Measurements from ENCODE around the gene TLE1.
"Not testable (repeated sequence)": the region's sequence is repeated elsewhere in the genome, so short reads cannot be mapped to it uniquely, and the experiment has no call there.

The TLE1 gene

DNA sequence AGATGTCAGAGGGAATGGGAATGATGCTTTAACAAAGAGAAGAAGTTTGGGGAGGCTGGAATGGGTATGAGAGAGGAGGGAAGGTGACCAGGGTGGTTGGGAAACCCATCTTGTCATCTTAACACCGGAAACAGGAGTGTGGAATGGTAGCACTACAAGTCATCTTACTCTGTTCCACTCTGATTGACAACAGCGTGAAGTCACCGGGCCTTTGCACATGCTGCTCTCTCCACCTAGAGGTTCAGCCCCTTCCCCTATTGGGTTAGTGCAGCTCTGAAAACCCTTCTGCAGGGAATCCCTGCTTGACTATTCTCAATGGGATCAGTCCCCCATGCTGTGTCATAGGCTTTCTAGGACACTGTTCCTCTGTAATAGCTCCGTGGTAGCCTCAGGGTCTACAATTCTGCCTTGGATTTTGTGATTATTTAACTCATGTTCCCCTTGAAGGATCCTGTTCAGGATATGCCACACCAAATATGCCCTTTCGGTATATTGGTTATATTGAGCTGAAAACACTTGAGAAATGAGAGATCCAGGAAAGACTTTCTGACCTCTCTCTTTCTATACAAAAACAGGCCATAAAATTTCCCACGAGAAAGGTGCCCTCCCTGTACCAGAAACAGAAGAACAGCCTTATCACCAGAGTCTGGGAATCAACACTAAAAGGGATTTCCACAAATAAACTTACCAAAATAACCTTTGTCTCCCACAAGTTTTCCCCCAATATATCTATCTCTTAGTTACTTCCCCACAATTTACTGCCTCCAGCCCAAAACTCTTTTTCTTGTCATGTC is 86.3 kb downstream of the TLE1 start:
- DNase-seq (ENCODE audit: extremely low read depth in 1 of 2, low read depth in 1 of 2) = no peak

DNA sequence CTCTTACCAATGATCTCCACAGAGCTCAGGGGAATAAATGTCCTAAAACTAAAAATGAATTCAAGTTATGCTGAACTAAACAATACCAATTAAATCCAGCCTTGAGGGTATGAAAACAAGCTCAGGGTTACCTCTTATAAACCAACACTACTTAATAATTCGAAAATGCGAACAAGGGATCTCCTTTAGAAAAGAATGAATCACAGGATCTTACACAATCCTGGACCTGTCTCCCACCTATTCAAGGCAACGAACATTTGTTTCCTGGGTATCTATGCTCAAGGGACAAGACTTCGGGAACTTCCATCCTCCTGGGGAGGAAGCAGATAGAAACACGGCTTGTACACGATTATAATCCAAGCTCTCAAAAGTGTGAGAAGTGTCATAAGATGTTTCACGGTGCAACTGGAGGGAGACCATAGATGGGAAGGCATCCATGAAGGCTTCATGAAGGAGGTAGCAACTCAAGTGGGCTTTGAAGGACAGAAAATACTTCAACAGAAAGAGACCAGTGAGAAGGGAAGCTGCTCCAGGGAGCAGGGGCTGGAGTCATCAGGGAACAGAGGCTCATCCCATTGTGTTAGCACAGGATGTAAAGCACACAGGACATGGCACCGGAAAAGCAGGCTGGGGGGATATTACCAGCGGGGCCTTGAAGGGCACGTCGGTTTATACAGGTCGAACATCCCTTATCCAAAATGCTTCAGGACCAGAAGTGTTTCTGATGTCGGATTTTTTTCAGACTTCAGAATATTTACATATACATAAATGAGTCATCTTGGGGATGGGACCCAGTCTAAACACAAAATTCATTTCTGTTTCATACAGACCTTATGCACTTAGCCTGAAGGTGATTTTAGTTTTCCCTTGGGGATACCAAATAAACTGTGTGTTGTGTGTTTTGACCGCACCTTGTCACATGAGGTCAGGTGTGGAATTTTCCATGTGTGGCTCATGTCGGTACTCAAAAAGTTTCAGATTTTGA is 87.4 kb downstream of the TLE1 start:
- DNase-seq (ENCODE audit: extremely low read depth in 1 of 2, low read depth in 1 of 2) = no peak

DNA sequence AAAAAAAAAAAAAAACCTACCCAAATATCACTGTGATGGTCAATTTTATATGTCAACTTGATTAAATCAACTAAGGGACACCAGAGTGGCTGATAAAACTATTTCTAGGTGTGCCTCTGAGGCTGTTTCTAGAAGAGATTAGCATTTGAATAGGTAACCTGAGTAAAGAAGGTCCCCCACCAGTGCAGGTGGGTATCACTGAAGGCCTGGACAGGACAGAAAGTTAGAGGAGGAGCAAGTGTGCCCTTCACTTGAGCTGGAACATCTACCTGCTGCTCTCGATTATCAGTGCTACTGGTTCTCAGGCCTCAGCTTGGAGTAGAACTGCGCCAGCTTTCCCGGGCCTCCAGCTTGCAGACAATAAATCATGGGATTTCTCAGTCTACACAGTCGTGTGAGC is 88.7 kb downstream of the TLE1 start:
- DNase-seq (ENCODE audit: extremely low read depth in 1 of 2, low read depth in 1 of 2) = no peak

DNA sequence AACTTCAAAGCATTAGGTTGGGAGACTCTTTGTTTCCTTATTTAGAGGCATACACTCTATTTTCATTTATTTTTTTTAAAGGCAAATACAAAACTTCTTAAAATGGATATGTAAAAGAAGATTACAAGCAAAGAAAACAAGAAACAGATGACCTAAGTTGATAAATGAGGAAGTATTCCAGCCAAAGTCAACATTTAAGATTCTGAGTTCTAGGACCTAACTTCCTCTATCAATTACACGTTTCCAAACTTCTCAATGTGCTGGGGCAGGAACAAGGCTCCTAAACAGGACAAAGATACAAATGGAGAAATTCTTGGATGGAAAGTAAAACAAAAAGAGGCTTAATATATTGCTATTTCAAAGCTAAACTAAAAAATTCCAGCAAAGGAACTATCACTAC is 89.5 kb downstream of the TLE1 start:
- DNase-seq (ENCODE audit: extremely low read depth in 1 of 2, low read depth in 1 of 2) = no peak

DNA sequence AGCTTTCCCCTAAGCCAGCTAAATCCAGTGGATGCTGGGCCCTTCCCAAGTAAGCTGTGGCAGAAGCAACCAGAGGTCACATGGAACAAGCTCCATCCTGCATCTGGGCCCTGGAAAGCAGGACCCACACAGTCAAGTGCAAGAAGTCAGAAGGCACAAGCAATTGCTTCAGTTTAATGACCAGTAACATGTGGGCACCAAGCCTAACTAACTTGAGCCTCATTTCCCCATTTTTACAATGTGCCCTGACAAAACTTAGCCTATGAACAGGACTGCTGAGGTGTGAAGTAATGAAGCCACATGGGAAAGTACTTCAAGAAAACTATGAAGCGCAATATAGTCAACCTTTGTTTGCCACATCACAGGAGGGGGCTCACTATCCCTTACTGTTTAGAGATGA is 90.5 kb downstream of the TLE1 start:
- no peak for DNase-seq (ENCODE audit: extremely low read depth in 1 of 2, low read depth in 1 of 2)

DNA sequence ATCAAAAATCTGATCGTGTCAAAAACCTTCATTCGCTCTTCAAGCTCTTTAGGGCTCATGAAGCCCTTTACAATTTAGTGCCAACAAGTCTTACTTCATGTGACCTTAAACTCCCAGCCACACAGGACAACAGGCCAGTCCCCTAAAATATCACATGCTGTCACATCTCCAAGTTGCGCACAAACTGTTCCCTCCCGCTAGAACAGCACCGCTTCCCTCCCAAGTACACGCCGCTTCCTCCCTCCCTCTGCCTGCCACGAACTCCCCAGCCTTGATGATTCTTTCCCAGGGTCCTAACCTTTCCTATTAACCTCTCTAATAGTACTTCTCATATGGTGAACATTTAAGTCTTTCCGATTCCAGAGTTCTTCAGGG is 91.2 kb downstream of the TLE1 start:
- DNase-seq (ENCODE audit: extremely low read depth in 1 of 2, low read depth in 1 of 2) = no peak

DNA sequence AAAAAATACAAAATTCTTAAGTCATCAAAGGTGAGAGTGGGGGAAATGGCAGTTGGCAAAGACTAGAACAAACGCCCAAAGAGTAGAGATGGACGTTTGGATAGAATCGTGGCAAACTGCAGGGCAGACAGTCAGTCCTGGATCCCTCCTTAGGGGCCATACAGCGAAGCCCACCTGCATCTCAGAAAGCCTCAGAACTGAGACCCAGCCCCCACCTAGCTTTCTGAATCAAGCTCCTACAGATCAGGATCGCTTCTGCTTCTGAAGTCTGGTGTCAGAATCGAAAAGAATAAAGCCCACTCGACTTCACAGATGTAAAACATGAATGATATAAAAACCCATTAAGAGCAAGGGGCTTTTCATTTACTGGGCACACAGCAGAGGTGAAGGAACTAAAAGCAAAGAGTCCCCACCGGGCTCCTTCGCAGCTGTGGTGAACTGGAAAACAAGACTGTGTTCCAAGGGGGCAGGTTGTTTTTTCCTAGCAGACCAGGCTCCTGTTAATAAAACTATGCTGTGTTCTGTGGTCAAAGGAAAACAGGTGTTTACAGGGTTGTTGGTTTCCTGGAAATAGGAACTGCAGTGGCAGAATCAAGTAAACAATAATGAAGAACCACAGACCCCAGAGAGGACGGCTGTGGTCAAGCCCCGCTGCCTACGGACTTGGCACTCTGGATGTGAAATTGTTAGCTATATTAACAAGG is 91.8 kb downstream of the TLE1 start:
- DNase-seq (ENCODE audit: extremely low read depth in 1 of 2, low read depth in 1 of 2) = no peak

DNA sequence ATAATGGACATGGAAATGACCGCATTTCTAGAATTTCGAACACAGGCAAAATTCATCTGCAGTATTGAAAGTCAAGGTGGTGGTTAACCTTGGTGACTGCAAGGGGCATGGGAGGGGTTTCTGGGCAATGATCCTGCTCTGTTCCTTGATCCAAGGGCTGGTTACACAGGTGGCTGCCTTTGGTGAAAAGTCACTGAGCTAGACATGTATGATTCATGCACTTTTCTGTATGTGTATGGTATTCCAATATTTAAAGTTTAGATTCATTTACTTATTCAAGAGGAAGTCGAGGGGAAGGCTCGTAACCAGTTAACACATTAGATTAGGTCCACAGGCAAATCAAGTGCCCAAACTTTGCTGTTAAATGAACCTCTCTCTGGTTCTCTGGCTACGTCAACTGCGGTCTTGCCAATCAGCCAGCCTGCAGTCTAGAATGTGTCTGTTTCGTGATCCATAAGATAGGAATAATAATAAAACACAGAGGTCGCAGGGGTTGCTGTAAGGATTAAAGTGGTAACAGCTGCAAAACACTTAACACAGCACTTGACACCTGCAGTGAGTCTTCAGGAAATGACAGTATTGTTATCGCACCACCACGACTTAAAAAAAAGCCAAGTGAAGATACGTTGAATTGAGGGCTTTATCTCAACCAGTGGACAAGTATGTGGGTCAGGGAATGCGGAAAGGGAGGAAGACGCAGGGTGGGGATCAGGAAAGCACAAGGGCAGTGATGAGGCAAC is 92.5 kb downstream of the TLE1 start:
- no peak for DNase-seq (ENCODE audit: extremely low read depth in 1 of 2, low read depth in 1 of 2)

DNA sequence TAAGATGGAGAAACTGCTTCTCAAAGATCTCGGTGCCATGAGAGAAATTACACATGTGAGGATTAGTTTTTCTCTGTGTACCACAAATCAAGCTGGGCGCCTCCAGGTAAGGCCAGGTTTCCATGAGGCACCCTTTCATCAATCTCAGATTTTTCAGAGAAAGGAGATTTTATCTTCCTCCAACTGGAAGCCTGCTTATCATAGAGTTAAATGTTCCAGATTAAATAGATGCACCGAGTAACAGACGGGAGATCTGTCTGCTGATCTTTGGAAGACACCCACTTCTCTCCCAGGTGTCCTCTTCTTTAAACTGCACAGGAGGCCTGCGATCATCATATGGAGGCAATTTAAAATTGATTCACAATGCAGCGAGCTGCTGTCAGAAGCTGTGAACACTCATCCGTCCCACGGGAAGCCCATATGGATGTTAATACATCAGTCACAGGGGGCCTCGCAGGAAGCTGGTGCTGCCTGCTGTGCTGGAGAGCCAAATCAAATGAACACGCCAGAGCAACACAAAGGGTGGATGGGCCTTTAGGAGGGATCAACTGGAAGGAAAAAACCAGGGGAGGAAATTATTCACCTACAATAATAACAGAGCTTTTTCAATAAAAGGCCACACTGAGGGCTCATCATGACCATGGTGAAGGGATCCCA is 93.3 kb downstream of the TLE1 start:
- DNase-seq (ENCODE audit: extremely low read depth in 1 of 2, low read depth in 1 of 2) = no peak

DNA sequence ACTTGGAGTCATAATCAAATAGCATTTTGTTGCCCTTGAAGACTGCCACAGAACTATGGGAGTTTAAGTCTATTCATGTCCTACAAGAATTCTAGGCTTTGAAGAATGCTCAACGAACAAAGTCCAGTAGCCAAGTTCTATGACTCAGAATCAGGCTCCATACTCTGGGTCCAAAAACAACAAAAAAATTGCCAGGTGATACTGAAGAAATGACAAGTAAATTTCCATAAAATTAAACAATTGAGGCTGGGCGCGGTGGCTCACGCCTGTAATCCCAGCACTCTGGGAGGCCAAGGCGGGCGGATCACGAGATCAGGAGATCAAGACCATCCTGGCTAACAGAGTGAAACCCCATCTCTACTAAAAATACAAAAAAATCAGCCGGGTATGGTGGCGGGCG is 94.1 kb downstream of the TLE1 start:
- DNase-seq (ENCODE audit: extremely low read depth in 1 of 2, low read depth in 1 of 2) = not testable (repeated sequence)

DNA sequence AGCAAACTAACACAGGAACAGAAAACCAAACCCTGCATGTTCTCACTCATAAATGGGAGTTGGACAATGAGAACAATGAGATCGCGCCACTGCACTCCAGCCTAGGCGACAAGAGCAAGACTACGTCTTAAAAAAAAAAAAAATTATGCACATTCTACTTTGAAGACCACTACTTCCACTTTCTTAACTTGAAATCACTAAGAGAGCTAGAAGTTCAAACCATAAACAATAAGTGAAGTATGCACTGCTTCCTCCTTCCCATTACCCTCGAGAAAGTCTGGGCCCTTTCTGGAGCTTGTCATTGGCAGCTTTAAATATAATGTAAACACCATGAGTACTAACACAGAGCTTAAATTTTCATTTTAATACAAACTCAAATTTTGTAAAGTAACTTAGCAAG is 94.9 kb downstream of the TLE1 start:
- DNase-seq (ENCODE audit: extremely low read depth in 1 of 2, low read depth in 1 of 2) = no peak

DNA sequence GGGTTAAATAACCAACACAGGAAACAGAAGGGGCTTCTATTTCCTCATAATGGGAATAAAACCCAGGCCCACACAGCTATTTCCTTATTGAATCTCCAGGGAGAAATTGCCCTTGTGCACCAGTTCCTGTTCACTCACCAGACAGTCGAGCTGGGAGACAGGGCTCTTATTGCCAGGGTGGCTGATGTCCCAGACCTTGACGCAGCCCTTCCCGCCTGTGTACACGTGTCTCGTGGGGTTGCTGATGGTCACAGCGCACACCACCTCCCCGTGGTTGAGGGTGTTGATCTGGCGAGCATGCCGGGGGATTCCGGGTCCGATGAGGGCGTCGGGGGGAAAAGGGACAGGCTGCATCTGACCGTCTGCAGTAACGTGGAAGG is 96.5 kb downstream of the TLE1 start:
- no peak for DNase-seq (ENCODE audit: extremely low read depth in 1 of 2, low read depth in 1 of 2)

DNA sequence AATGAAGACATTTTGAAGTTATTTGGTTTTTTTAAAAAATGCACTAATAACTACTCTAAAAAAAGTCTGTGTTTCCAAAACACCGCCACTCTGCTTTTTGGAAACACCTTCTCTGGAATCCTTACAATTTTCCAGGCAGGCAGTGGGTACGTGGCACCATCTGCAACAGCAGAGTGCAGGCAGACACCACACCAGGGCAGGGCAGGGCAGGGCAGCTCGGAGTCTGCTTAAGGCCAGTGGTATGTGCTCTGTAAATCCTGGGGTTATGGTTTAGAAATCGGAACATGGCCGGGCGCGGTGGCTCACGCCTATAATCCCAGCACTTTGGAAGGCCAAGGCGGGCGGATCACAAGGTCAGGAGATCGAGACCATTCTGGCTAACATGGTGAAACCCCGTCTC is 97.6 kb downstream of the TLE1 start:
- DNase-seq (ENCODE audit: extremely low read depth in 1 of 2, low read depth in 1 of 2) = no peak

DNA sequence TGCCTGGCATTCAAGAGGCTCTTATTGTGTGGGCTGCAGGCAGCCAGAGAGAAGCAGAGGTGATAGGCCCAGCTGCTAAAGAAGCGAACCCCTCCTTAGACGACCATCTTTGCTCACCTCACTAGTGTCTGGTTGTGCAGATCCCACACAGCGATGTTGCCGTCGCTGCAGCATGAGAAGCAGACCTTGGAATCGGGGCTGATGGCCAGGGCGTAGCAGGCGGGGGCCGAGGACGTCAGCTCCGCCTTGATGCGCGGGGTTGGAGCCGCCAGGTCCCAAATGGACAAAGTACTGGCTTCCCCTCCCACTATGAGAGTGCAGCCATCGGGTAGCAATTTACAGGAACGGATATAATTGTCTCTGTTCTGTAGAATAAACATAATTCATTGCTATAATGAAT is 98.7 kb downstream of the TLE1 start:
- no peak for DNase-seq (ENCODE audit: extremely low read depth in 1 of 2, low read depth in 1 of 2)

DNA sequence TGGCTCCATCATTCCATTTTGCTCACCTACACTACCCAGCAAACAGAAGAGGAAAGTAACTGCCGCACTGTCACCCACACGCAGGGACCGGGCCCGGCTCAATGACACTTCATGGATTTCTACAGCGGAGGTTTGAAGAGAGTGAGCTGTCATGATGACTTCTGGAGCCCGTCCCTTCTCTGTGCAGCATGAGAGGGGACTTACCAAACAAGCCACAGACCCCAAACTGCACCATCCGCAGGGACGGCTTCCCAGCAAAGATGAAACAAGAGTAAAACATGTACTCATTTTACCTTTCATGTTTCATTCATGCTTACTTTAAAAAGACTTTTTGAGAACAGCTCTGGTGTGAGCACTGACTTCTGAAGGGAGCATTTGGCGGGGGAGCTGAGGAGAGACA is 99.5 kb downstream of the TLE1 start:
- DNase-seq (ENCODE audit: extremely low read depth in 1 of 2, low read depth in 1 of 2) = peak in 1 of 2 donors; percentile 20

DNA sequence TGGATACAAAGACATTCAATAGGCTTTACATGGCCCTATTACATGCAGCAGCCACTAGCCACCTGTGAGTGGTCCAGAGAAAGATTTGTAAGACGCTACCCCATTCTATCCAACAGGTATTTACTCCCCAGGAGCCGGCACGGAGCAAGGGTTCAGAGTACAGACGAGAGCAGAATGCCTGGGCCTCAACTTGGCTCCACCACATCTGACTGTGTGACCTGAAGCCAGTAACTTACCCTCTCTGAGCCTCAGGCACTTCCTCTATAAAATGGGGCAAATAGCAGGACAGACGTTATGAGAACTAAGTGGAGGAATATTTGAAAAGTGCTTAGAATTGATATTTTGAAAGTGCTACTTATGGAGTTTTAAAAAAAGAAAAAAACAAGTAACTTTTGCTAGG is 100.0 kb downstream of the TLE1 start:
- no peak for DNase-seq (ENCODE audit: extremely low read depth in 1 of 2, low read depth in 1 of 2)

DNA sequence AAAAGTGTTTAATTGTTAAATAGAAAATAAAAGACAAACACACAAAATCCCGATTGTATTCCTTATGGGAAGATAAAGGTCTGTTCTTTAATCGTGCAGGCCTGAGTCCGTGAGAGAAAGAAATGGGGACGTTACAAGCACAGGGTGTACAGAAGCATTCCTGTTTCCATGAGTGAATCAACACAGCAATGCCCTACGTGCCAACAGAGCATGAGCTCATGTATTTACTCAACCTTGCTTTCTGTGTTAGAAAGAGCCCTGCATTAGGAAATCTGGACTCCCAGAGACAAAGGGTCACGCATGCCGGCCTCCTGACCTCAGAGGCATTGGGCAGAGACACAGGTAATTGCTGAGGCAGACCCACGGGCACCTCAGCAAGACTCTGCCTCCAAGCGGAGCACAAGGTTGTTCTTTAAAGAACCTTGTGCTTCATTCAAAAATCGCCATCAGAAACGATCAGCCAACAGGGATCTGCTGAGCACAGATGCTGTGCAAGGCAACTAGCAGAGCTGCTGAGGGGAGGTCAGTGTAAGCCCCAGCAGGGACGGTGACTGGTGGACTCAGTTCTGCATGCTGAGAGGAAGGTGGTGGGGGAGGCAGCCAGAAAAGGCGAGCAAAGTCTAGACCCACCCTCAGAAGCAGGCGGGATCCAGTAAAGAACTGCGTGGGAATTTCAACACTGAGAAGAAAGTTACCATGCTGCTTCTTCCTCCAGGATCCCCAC is 101.0 kb downstream of the TLE1 start:
- no peak for DNase-seq (ENCODE audit: extremely low read depth in 1 of 2, low read depth in 1 of 2)

DNA sequence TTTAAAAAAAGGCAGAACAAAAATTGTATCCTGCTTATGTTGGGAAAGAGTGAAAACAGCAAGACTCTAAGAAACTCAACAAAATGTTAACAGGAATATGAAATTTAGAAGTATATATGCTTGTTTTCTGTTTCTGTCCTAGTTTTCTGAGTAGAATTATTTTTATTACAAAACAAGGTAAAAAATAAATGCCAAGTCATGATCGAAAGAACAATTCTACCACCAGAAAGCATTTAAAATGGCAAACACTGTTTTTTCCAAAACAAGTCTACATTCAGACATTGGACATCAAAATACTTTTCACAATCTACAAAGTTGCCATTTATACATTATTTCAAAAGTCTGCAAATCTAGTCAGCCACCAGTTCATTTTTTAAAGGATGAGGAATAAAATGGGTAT is 102.6 kb downstream of the TLE1 start:
- DNase-seq (ENCODE audit: extremely low read depth in 1 of 2, low read depth in 1 of 2) = no peak

DNA sequence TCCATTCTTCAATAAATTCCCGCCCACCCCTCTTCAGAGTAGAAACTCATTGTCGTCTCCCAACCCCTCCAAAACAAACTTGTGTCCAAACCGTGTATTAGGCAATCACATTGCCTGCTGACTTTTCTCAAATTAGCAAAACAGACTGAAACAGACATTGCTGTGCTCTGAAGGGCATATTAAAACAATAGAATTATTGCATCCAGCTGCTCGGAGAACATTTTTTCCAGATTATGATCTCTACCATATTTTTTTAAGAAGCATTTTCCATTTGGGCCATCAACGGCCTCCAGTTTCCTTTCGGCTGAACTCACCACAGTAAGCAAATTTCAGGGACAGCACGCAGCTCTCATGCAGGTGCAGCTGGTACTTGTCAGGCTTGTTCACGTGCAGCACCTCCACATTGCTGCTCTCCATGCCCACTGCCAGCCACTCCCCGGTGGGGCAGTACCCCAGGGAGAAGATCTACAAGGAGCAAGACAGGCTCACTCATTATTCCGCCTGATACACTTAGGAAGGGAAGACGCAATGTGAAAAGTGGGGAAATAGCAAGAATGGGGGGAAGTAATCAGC is 104.1 kb downstream of the TLE1 start:
- no peak for DNase-seq (ENCODE audit: extremely low read depth in 1 of 2, low read depth in 1 of 2)
